ENCODE results near the gene DICER1.

Gene DICER1

GRCh38 chr14:95054346-95055280 lies 102.7 kb downstream of the DICER1 start:
- DNase-seq: no peak

- peak; percentile 22 for DNase-seq
Measured at GRCh38 chr14:95052016-95052585, 105.2 kb downstream of the DICER1 start.

GRCh38 chr14:95049952-95050351 lies 107.4 kb downstream of the DICER1 start:
- no peak for DNase-seq

- DNase-seq: no peak
Measured at GRCh38 chr14:95048771-95049312, 108.5 kb downstream of the DICER1 start.

GRCh38 chr14:95047754-95048153 lies 109.6 kb downstream of the DICER1 start:
- no peak for DNase-seq

GRCh38 chr14:95046711-95047681 lies 110.3 kb downstream of the DICER1 start:
- DNase-seq: no peak

- DNase-seq: peak; percentile 22
Measured at GRCh38 chr14:95045836-95046430, 111.4 kb downstream of the DICER1 start.

GRCh38 chr14:95045106-95045701 lies 112.1 kb downstream of the DICER1 start:
- DNase-seq: peak; percentile 12

- peak; percentile 30 for DNase-seq
Measured at GRCh38 chr14:95044463-95045105, 112.7 kb downstream of the DICER1 start.

GRCh38 chr14:95043732-95044462 lies 113.4 kb downstream of the DICER1 start:
- DNase-seq: peak; percentile 29

GRCh38 chr14:95043314-95043713 lies 114.0 kb downstream of the DICER1 start:
- DNase-seq: peak; percentile 29

- DNase-seq: no peak
Measured at GRCh38 chr14:95041477-95042020, 115.8 kb downstream of the DICER1 start.

- DNase-seq: peak; percentile 17
Measured at GRCh38 chr14:95040708-95041476, 116.4 kb downstream of the DICER1 start.

- no peak for DNase-seq
Measured at GRCh38 chr14:95039993-95040348, 117.4 kb downstream of the DICER1 start.

- DNase-seq: peak; percentile 20
Measured at GRCh38 chr14:95039259-95039992, 117.9 kb downstream of the DICER1 start.

- DNase-seq: peak; percentile 33
Measured at GRCh38 chr14:95038521-95039250, 118.6 kb downstream of the DICER1 start.

GRCh38 chr14:95037273-95037672 lies 120.1 kb downstream of the DICER1 start:
- peak; percentile 34 for DNase-seq
